ENCODE data around the gene SLC15A4. TPM values are rescaled to one million over a fixed set of nuclear protein-coding genes. Genes with fewer than 3 reads are reported as not detected.

Gene SLC15A4
- total and polyA plus RNA-seq, 7 experiments from 2014 or later: 1.9 to 44.5 (median 11.0) TPM

DNA sequence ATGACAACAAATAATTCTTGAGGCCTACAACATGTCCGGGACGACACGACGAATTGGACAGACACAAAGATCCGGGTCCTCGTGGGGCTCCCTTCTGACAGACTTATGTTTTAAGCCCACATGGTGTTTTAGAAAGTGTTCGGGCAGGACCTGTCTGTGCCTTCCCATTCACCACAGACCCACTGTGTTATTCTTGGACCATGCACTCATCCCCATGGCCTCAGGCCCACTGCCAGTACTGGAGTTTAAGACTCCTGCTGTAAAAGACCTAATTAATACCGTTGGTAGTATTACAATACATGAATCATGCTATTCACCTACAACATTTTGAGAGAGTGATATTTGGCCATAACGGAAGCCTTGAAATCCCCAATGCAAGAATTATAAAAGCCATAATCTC is 20.0 kb downstream of the SLC15A4 start:
- DNase-seq: no peak
- no peaks in the 10 kb centered on the region for H3K27me3 ChIP-seq (ENCODE audit: control insufficient read depth in 2 of 2, insufficient read depth in 2 of 2, low read length in 2 of 2)
- H3K36me3 ChIP-seq (ENCODE audit: control insufficient read depth in 2 of 3, insufficient read depth in 3 of 3, low read length in 3 of 3): peaks cover 0 to 49% (median 20%) of the 10 kb centered on the region in 3 experiments
- no peak overlapping the region for H3K4me3 ChIP-seq (ENCODE audit: low read length)
- H3K27ac ChIP-seq (ENCODE audit: low read depth, low read length): no peak overlapping the region
- intact Hi-C loops (cut with micrococcal nuclease): no loop called here
- peaks cover 0 to 2% of the 10 kb centered on the region in 2 donors for H3K4me1 ChIP-seq (ENCODE audit: control insufficient read depth in 2 of 2, insufficient read depth in 2 of 2, low read length in 2 of 2)
- Mint-ChIP-seq H3K9me3 (peaks cover 0 to 3% (median 0%) of the 10 kb centered on the region in 11 donors), H3K27me3 (no peaks in the 10 kb centered on the region), H3K36me3 (peaks cover 10 to 84% (median 55%) of the 10 kb centered on the region in 5 donors), H3K4me3 (no peak overlapping the region), H3K4me1 (peaks cover 0 to 17% (median 3%) of the 10 kb centered on the region in 7 donors), H3K27ac (no peak overlapping the region)
- no peaks in the 10 kb centered on the region for H3K9me3 ChIP-seq (ENCODE audit: control insufficient read depth in 2 of 3, low read length in 3 of 3)
- CTCF ChIA-PET: no interaction called here
- ATAC-seq: no peak
- POLR2A ChIA-PET: no interaction called here

DNA sequence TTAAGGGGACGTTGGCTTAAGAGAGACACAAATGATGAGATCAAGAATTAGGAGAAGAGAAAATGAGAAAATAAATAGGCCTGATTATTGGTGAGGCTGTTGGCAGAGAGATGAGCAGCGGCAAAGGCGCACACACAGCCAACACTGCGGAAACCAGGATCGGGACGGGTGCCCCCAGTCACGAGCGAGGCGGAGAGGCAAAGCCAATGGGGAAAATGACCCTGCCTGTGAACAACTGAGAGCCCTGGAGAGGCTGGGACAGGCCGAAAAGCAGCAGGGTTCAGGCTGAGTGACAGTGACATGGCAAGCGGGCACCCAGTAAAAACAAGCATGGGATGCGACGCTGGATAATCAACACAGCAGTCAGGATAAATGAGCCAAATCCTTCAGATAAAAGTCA is 21.0 kb downstream of the SLC15A4 start:
- H3K9me3 Mint-ChIP-seq: peaks cover 0 to 3% (median 0%) of the 10 kb centered on the region in 11 donors
- peaks cover 0 to 15% (median under 1%) of the 10 kb centered on the region in 7 donors for H3K4me1 Mint-ChIP-seq

DNA sequence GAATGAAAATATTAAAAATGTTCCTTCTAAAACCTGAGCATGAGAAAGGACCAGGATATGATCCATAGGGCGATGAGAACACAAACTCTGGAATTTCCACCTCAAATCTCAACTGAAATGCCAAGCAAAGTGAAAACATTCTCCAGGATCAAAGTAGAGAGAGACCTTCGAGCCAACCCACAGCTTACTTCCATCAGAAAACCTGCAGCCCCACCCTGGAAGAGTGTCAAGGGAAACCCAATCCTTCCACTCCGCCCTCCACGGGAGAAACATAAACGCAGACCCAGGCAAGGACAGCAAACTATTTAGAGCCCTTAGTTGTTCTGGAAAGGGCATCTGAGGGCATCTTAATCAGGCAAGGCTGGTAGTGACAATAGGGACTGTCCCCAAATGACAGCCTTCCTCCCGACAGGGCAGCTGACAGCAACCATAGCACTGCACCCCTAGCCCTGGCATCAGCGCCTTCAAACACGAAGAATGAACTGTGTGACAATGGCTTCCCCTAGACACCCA is 21.8 kb downstream of the SLC15A4 start:
- peak overlapping the region in 1 of 9 donors; percentile 28 for H3K27ac Mint-ChIP-seq
- peaks cover 0 to 3% (median 0%) of the 10 kb centered on the region in 11 donors for H3K9me3 Mint-ChIP-seq
- ATAC-seq: no peak

More for the DNA sequence above, 21.0 kb downstream of the SLC15A4 start:
- ATAC-seq (no peak), DNase-seq (no peak)
- intact Hi-C loops (cut with micrococcal nuclease): no loop called here
- Mint-ChIP-seq H3K4me3 (no peak overlapping the region), H3K36me3 (peaks cover 7 to 86% (median 51%) of the 10 kb centered on the region in 5 donors), H3K27me3 (no peaks in the 10 kb centered on the region), H3K27ac (peak overlapping the region in 1 of 9 donors; percentile 51)
- Histone ChIP-seq H3K27ac (ENCODE audit: low read depth, low read length) (no peak overlapping the region), H3K36me3 (ENCODE audit: control insufficient read depth in 2 of 3, insufficient read depth in 3 of 3, low read length in 3 of 3) (peaks cover 0 to 50% (median 14%) of the 10 kb centered on the region in 3 experiments), H3K27me3 (ENCODE audit: control insufficient read depth in 2 of 2, insufficient read depth in 2 of 2, low read length in 2 of 2) (no peaks in the 10 kb centered on the region), H3K4me3 (ENCODE audit: low read length) (no peak overlapping the region), H3K9me3 (ENCODE audit: control insufficient read depth in 2 of 3, low read length in 3 of 3) (no peaks in the 10 kb centered on the region), H3K4me1 (ENCODE audit: control insufficient read depth in 2 of 2, insufficient read depth in 2 of 2, low read length in 2 of 2) (peaks cover 0 to 13% of the 10 kb centered on the region in 2 donors)
- POLR2A ChIA-PET: no interaction called here
- CTCF ChIA-PET: no interaction called here

DNA sequence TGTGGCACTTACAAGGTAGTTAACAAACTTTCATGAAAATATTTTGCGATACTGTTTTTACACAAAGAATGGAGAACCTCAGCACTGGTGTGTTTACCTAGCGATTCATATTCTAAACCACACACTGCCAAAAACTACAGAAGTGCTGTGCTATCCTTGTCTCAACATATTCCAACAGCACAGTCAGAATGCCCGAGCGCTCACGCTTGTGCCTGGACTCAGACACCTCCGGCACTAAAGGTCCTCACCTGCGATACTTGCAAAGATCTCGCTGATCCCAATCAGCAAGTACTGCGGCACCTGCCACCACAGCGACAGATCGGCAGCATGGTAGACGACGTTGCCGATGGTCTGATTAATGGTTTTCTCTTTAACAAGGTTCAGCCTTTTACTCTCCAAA is 23.2 kb downstream of the SLC15A4 start:
- no peak for ATAC-seq
- peaks cover 0 to 3% (median 0%) of the 10 kb centered on the region in 11 donors for H3K9me3 Mint-ChIP-seq

More for the DNA sequence above, 21.8 kb downstream of the SLC15A4 start:
- no peaks in the 10 kb centered on the region for H3K9me3 ChIP-seq (ENCODE audit: control insufficient read depth in 2 of 3, low read length in 3 of 3)
- Mint-ChIP-seq H3K27me3 (no peaks in the 10 kb centered on the region), H3K36me3 (peaks cover 7 to 86% (median 48%) of the 10 kb centered on the region in 5 donors), H3K4me3 (no peak overlapping the region), H3K4me1 (peaks cover 0 to 17% (median 6%) of the 10 kb centered on the region in 7 donors)
- POLR2A ChIA-PET: no interaction called here
- intact Hi-C loops (cut with micrococcal nuclease): no loop called here
- no peak for DNase-seq
- H3K36me3 ChIP-seq (ENCODE audit: control insufficient read depth in 2 of 3, insufficient read depth in 3 of 3, low read length in 3 of 3): peaks cover 0 to 49% (median 14%) of the 10 kb centered on the region in 3 experiments
- no peak overlapping the region for H3K27ac ChIP-seq (ENCODE audit: low read depth, low read length)
- peaks cover 0 to 21% of the 10 kb centered on the region in 2 donors for H3K4me1 ChIP-seq (ENCODE audit: control insufficient read depth in 2 of 2, insufficient read depth in 2 of 2, low read length in 2 of 2)
- CTCF ChIA-PET: no interaction called here
- no peaks in the 10 kb centered on the region for H3K27me3 ChIP-seq (ENCODE audit: control insufficient read depth in 2 of 2, insufficient read depth in 2 of 2, low read length in 2 of 2)
- H3K4me3 ChIP-seq (ENCODE audit: low read length): no peak overlapping the region

DNA sequence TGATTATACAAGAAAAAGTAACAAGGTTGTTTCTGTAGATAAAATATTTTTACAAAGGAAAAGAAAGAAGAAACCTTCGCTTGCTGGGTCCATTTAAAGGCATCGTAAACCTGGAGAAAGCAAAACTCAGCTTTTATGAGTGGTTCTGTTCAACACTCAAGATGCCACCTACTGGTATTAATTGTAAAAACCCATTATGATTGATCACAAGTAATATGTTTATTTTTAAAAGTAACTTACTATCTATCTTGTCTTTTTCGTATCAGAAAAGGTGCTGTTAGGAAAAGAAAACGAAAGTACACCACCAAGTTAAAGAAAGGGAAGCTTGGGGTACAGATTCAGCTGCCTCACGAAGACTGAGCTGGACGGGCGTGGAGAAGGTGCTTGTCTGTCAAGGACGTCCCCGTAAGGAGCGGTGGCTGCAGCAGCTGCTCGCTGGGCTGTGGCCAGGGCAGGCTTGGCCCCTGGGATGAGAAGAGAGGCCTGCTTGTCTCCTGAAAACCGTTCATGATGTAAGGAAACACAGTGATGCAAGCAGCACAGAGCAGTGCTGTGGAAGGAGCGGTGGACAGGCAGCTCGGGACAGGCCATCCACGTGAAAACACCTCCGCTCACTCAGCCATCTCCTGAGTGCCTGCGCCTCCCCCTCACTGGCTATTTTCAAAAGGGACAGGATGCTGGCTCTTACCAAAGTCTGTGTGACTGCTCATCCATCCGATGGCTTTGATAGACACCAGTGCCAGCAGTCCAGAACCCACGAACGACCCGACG is 25.0 kb downstream of the SLC15A4 start:
- no peak overlapping the region for H3K4me3 ChIP-seq (ENCODE audit: low read length)
- DNase-seq: no peak
- no peak overlapping the region for H3K4me3 Mint-ChIP-seq

More for the DNA sequence above, 23.2 kb downstream of the SLC15A4 start:
- peaks cover 0 to 34% of the 10 kb centered on the region in 2 donors for H3K4me1 ChIP-seq (ENCODE audit: control insufficient read depth in 2 of 2, insufficient read depth in 2 of 2, low read length in 2 of 2)
- H3K4me3 ChIP-seq (ENCODE audit: low read length): no peak overlapping the region
- Mint-ChIP-seq H3K27ac (no peak overlapping the region), H3K4me3 (no peak overlapping the region), H3K27me3 (no peaks in the 10 kb centered on the region), H3K4me1 (peaks cover 4 to 29% (median 11%) of the 10 kb centered on the region in 7 donors), H3K36me3 (peaks cover 7 to 88% (median 41%) of the 10 kb centered on the region in 5 donors)
- H3K27me3 ChIP-seq (ENCODE audit: control insufficient read depth in 2 of 2, insufficient read depth in 2 of 2, low read length in 2 of 2): no peaks in the 10 kb centered on the region
- no peaks in the 10 kb centered on the region for H3K9me3 ChIP-seq (ENCODE audit: control insufficient read depth in 2 of 3, low read length in 3 of 3)
- intact Hi-C loops (cut with micrococcal nuclease): no loop called here
- H3K27ac ChIP-seq (ENCODE audit: low read depth, low read length): no peak overlapping the region
- no peak for DNase-seq
- CTCF ChIA-PET: no interaction called here
- H3K36me3 ChIP-seq (ENCODE audit: control insufficient read depth in 2 of 3, insufficient read depth in 3 of 3, low read length in 3 of 3): peaks cover 0 to 54% (median 14%) of the 10 kb centered on the region in 3 experiments
- POLR2A ChIA-PET: no interaction called here

DNA sequence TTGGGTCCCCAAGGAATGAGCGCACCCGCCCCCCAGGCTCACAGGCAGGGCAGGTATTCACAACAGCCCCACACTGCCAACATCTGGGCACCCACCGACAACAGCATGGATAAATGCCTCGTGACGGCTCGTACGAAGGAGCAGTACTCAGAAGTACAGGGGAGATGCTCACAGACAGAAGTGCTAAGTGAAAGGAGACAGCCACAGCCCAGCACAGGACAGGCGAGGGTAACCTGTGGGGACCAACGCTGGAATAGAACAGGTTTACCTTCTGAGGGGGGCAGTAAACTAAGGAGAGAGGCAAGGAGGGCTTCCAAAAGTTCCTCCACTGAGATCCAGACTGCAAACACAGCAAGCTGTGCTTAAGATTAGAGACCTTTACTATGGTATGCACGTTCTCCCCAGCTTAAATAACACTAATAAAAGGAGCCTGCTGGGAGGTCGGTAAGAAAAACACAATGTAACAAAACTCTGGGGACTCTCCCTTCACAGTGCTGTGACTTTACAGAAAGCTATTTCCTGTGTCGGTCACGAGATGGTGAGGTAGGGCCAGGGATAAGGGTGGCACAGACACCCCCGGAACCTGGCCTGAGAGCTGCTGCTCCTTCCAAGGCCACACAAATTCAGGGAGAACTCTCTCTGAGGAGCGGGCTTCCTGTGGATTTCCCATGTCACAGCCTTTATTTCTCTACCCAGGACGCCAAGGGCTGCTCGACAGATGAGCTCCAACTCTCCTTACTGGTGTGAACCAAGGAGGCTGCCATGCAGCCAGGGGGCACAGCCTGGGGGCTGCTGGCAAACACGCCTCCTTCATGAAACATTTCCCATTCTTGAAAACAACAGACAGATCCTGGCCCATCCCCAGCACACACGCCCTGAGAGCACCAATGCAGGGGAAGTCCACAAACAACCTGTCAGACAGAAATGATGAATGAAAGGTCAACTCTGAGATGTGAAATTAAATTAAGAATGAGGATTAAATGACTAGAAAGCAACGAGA is 26.3 kb downstream of the SLC15A4 start:
- ATAC-seq (peak; percentile 70), DNase-seq (no peak)
- peaks cover 16 to 86% (median 27%) of the 10 kb centered on the region in 5 donors for H3K36me3 Mint-ChIP-seq
- ChIA-PET POLR2A (no interaction called here), CTCF (no interaction called here)
- Histone ChIP-seq H3K4me3 (ENCODE audit: low read length) (no peak overlapping the region), H3K36me3 (ENCODE audit: control insufficient read depth in 2 of 3, insufficient read depth in 3 of 3, low read length in 3 of 3) (peaks cover 0 to 51% (median 14%) of the 10 kb centered on the region in 3 experiments), H3K27ac (ENCODE audit: low read depth, low read length) (peak overlapping the region; percentile 11), H3K27me3 (ENCODE audit: control insufficient read depth in 2 of 2, insufficient read depth in 2 of 2, low read length in 2 of 2) (no peaks in the 10 kb centered on the region), H3K4me1 (ENCODE audit: control insufficient read depth in 2 of 2, insufficient read depth in 2 of 2, low read length in 2 of 2) (peaks cover 0 to 61% of the 10 kb centered on the region in 2 donors), H3K9me3 (ENCODE audit: control insufficient read depth in 2 of 3, low read length in 3 of 3) (no peaks in the 10 kb centered on the region)
- H3K27ac Mint-ChIP-seq: peak overlapping the region in 4 of 9 donors; percentile 28 to 77 (median 52)
- H3K27me3 Mint-ChIP-seq: no peaks in the 10 kb centered on the region
- no peaks in the 10 kb centered on the region for H3K9me3 Mint-ChIP-seq
- peaks cover 12 to 51% (median 21%) of the 10 kb centered on the region in 7 donors for H3K4me1 Mint-ChIP-seq
- intact Hi-C loops (cut with micrococcal nuclease): no loop called here
- H3K4me3 Mint-ChIP-seq: peak overlapping the region in 2 of 10 donors; percentile 29 to 36

More for the DNA sequence above, 25.0 kb downstream of the SLC15A4 start:
- Histone ChIP-seq H3K4me1 (ENCODE audit: control insufficient read depth in 2 of 2, insufficient read depth in 2 of 2, low read length in 2 of 2) (peaks cover 0 to 53% of the 10 kb centered on the region in 2 donors), H3K27ac (ENCODE audit: low read depth, low read length) (no peak overlapping the region), H3K36me3 (ENCODE audit: control insufficient read depth in 2 of 3, insufficient read depth in 3 of 3, low read length in 3 of 3) (peaks cover 0 to 50% (median 14%) of the 10 kb centered on the region in 3 experiments), H3K27me3 (ENCODE audit: control insufficient read depth in 2 of 2, insufficient read depth in 2 of 2, low read length in 2 of 2) (no peaks in the 10 kb centered on the region), H3K9me3 (ENCODE audit: control insufficient read depth in 2 of 3, low read length in 3 of 3) (no peaks in the 10 kb centered on the region)
- Mint-ChIP-seq H3K27ac (peak overlapping the region in 1 of 9 donors; percentile 29), H3K4me1 (peaks cover 12 to 48% (median 24%) of the 10 kb centered on the region in 7 donors), H3K9me3 (no peaks in the 10 kb centered on the region), H3K36me3 (peaks cover 11 to 87% (median 36%) of the 10 kb centered on the region in 5 donors), H3K27me3 (no peaks in the 10 kb centered on the region)
- intact Hi-C loops (cut with micrococcal nuclease): no loop called here
- no peak for ATAC-seq
- CTCF ChIA-PET: no interaction called here
- POLR2A ChIA-PET: no interaction called here

Data from naive thymus-derived CD4-positive, alpha-beta T cell (primary cell).